ENCODE data around the gene PFDN6. TPM values are rescaled to one million over a fixed set of nuclear protein-coding genes. Genes with fewer than 3 reads are reported as not detected.
A peak's percentile ranks its signal among the peaks of the same experiment; 100 is the strongest.

Gene PFDN6
- total RNA-seq, 2 experiments from 2014 or later, result 65.4 to 96.9 TPM

GRCh38 chr6:33305052-33305451 lies 15.7 kb downstream of the PFDN6 start:
- H3K4me3 Mint-ChIP-seq, result no peak overlapping the region
- H3K4me1 Mint-ChIP-seq, result peaks cover 37% of the 10 kb centered on the region
- H3K36me3 Mint-ChIP-seq (ENCODE audit: low read depth), result peaks cover 52% of the 10 kb centered on the region
- intact Hi-C loops (cut with DNase I, micrococcal nuclease), result no loop called here
- H3K9me3 Mint-ChIP-seq (ENCODE audit: low read depth), result no peaks in the 10 kb centered on the region
- no peak for ATAC-seq
- H3K27ac Mint-ChIP-seq, result no peak overlapping the region
- CTCF ChIA-PET, result interaction anchor here (0.5 kb wide), 1 partner anchor 13 kb away, joined by 3 read pairs; the partner anchor contains the start of gene ZBTB22
- POLR2A ChIA-PET, result no interaction called here
- H3K27me3 Mint-ChIP-seq, result no peaks in the 10 kb centered on the region
- DNase-seq, result no peak

- DNase-seq, result no peak
- Mint-ChIP-seq H3K36me3 (ENCODE audit: low read depth) (peaks cover 50% of the 10 kb centered on the region), H3K4me1 (peaks cover 31% of the 10 kb centered on the region), H3K4me3 (no peak overlapping the region), H3K27ac (peak overlapping the region; percentile 66), H3K9me3 (ENCODE audit: low read depth) (no peaks in the 10 kb centered on the region), H3K27me3 (no peaks in the 10 kb centered on the region)
- intact Hi-C loops (cut with DNase I, micrococcal nuclease), result no loop called here
- no peak for ATAC-seq
- ChIA-PET CTCF (no interaction called here), POLR2A (no interaction called here)
Observed at GRCh38 chr6:33306356-33306755, 17.0 kb downstream of the PFDN6 start.

DNA sequence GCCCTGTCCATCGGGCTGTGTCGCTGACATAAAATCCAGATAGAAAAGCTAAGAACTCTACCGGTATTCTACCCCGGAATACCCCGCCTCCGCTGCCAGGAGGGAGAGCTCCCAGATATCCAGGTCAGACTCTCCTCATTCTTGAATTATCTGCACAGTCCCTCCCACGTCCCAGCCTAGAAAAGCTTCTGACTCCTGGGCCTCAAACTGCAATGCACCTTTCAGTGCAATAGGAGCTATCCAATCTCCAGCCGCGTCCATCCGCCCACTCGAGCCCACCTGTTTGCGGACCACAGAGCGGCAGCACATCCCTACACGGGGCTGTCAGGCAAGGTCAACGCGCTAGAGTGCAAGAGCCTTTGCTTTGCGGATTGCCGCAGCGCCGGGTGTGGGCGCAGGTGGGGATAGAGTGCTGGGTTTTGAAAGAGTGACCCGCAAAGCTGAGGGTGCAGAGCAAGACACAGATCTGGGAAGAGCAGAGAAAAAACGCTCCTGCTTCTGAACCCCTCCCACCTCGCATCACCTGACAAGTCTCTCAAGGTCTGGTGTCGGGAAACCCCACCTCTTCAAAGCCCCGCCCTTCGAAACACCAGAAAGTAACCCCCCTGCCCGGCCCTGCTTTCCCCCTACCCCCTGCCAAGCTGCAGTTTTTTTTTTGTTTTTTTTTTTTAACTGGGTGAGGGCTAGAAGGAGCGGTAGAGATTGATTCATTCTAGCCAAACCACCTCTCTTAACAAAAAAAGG lies 23.1 kb downstream of the PFDN6 start:
- H3K4me1 Mint-ChIP-seq, result peaks cover 52% of the 10 kb centered on the region
- H3K27ac Mint-ChIP-seq, result peak overlapping the region; percentile 98
- ChIA-PET CTCF (interaction anchor here (0.6 to 1.4 kb wide), 7 partner anchors 12 to 114 kb away, joined by 3 to 8 read pairs (median 5); partner anchors contain the start of genes RGL2, RPS18 and VPS52), POLR2A (interaction anchor here (0.6 to 1.0 kb wide), 7 partner anchors 10 to 129 kb away, joined by 3 to 9 read pairs (median 3); partner anchors contain the start of genes B3GALT4 and KIFC1)
- peak overlapping the region; percentile 99 for H3K4me3 Mint-ChIP-seq
- intact Hi-C loops (cut with DNase I, micrococcal nuclease), result loop anchor here (1.0 to 10.0 kb wide), 10 partner anchors 13 to 922 kb away; partner anchors contain the start of genes B3GALT4 (in 1 of the 2), CUTA (in 1 of the 2), HMGA1 (in 1 of the 2) and ITPR3 (in 1 of the 2)
- DNase-seq (peak; percentile 90), ATAC-seq (peak; percentile 40)
- peaks cover 39% of the 10 kb centered on the region for H3K36me3 Mint-ChIP-seq (ENCODE audit: low read depth)
- no peaks in the 10 kb centered on the region for H3K9me3 Mint-ChIP-seq (ENCODE audit: low read depth)
- H3K27me3 Mint-ChIP-seq, result no peaks in the 10 kb centered on the region

DNA sequence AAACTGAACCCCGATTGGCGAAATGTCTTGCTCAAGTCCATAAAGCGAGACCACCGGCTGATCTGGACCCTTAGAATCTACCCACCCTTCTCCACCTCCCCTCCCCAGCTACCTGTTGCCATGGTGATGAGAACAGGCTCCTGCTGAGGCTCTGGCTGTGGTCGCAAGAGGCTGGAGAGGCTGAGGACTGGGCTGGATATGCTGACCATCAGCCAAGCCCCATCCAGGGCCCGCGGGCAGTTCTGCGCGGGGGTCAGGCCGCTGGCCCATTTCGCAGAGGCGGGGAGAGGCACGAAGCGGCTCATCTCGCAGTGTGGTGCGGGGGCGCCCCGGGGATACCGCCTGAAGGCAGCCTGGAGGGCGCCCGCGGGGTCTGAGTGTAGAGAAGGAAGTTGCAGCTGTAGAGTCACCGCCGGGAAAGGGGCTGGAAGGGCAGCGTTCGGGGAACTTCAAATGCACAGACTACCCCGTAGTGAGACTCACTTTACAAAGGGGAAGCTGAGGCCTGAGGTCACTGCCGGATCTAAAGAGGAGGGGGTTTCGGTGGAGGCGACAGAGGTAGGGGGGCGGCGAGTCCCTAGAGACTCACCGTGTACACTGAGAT lies 23.8 kb downstream of the PFDN6 start:
- ChIA-PET POLR2A (interaction anchor here (0.6 to 0.9 kb wide), 2 partner anchors 11 to 36 kb away, joined by 4 to 7 read pairs; partner anchors contain the start of gene B3GALT4), CTCF (interaction anchor here (0.9 to 1.4 kb wide), 4 partner anchors 12 to 113 kb away, joined by 3 to 8 read pairs (median 4); partner anchors contain the start of genes RGL2, RPS18 and VPS52)
- Mint-ChIP-seq H3K4me3 (peak overlapping the region; percentile 99), H3K36me3 (ENCODE audit: low read depth) (peaks cover 38% of the 10 kb centered on the region), H3K27ac (peak overlapping the region; percentile 98), H3K27me3 (no peaks in the 10 kb centered on the region), H3K9me3 (ENCODE audit: low read depth) (no peaks in the 10 kb centered on the region), H3K4me1 (peaks cover 53% of the 10 kb centered on the region)
- peak; percentile 9 for ATAC-seq
- DNase-seq, result peak; percentile 79
- intact Hi-C loops (cut with DNase I, micrococcal nuclease), result loop anchor here (2.0 to 10.0 kb wide), 8 partner anchors 41 to 922 kb away; partner anchors contain the start of genes CUTA (in 1 of the 2), HMGA1 (in 1 of the 2), ITPR3 (in 1 of the 2) and PSMB8 (in 1 of the 2)

GRCh38 chr6:33313709-33314514 lies 24.5 kb downstream of the PFDN6 start, which contains the start of gene TAPBP:
Gene TAPBP (minus strand): TSS chr6:33314078. CDS start chr6:33314041, 37 bp downstream.
- POLR2A ChIA-PET, result no interaction called here

DNA sequence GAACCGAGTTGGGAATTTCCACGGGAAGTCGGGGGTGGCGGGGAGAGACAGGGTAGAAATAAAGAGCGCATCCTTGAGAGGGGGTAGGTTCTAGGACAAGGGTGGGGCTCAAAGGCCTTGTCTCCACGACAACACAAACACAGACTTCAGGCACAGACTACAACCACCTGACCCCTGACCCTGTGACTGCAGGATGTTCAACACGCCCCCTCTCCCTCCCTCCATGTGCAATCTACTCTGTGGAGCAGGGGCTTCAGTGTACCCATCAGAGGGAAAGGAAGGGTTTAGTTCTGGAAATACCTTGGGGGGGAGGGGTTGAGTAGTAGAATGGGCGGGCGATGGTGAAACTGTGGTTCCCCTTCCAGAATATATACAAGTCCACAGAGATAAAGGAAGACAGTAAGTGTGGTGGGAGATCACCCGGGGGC lies 25.1 kb downstream of the PFDN6 start:
- ChIA-PET POLR2A (no interaction called here), CTCF (no interaction called here)
- intact Hi-C loops (cut with DNase I, micrococcal nuclease), result loop anchor here (1.0 to 10.0 kb wide), 8 partner anchors 25 to 920 kb away; partner anchors contain the start of genes KIFC1 (in 2 of the 2), HMGA1 (in 1 of the 2), ITPR3 (in 1 of the 2) and PFDN6 (in 1 of the 2)
- H3K4me3 Mint-ChIP-seq, result peak overlapping the region; percentile 99
- H3K27ac Mint-ChIP-seq, result peak overlapping the region; percentile 98
- H3K27me3 Mint-ChIP-seq, result no peaks in the 10 kb centered on the region
- peaks cover 40% of the 10 kb centered on the region for H3K36me3 Mint-ChIP-seq (ENCODE audit: low read depth)
- no peaks in the 10 kb centered on the region for H3K9me3 Mint-ChIP-seq (ENCODE audit: low read depth)
- DNase-seq (peak; percentile 78), ATAC-seq (peak; percentile 48)
- H3K4me1 Mint-ChIP-seq, result peaks cover 59% of the 10 kb centered on the region

More at GRCh38 chr6:33313709-33314514, 24.5 kb downstream of the PFDN6 start, which contains the start of gene TAPBP:
- Mint-ChIP-seq H3K4me1 (peaks cover 55% of the 10 kb centered on the region), H3K36me3 (ENCODE audit: low read depth) (peaks cover 36% of the 10 kb centered on the region), H3K9me3 (ENCODE audit: low read depth) (no peaks in the 10 kb centered on the region), H3K27ac (peak within 1 kb of the TSS; percentile 98), H3K27me3 (no peaks in the 10 kb centered on the region), H3K4me3 (peak within 1 kb of the TSS; percentile 99)
- intact Hi-C loops (cut with DNase I, micrococcal nuclease), result loop anchor here (1.0 to 10.0 kb wide), 11 partner anchors 25 to 921 kb away; partner anchors contain the start of genes KIFC1 (in 2 of the 2), CUTA (in 1 of the 2), HMGA1 (in 1 of the 2) and ITPR3 (in 1 of the 2)
- ATAC-seq, result peak; percentile 48
- CTCF ChIA-PET, result interaction anchor here (1.0 kb wide), 1 partner anchor 15 kb away, joined by 3 read pairs; the partner anchor contains the start of gene RGL2
- peak; percentile 90 for DNase-seq

DNA sequence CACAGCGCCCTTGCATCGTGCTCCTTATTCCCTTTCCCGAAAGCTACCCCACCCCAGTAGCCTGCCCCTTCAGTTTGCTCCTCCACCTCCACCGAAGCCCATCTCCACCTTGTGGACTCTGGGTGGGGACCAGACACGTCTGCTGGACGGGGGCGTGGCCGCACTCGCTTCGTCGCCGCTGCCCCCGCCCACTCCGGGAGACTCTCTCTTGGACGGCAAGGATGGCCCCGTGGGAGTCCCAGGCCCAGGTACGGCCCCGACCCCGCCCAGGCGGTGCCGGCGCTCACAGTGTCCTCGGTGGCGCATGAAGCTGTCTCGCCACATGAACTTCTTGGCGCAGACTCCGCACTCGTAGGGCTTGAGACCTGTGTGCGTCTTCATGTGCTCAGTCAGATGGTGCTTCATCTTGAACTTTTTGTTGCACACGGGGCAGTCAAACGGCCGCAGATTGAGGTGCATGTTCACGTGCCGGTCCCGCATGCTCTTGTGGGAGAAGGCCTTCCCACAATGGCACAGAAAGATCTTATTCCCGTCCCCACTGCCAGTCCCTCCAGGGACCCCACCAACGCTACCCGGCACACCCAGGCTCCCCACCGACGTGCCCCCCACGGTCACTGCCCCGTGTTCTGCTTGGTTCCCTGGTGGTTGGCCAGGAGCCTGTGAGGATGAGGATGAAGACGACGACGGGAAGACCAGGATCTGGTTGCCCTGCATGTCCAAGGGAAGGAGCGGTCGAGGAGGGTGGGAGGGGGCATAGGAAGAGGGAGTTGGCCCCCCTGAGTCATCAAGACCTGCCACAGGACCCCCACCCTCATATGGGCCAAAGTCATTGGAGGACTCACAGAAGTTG lies 25.8 kb downstream of the PFDN6 start:
- peak overlapping the region; percentile 98 for H3K27ac Mint-ChIP-seq
- H3K36me3 Mint-ChIP-seq (ENCODE audit: low read depth), result peaks cover 46% of the 10 kb centered on the region
- H3K4me1 Mint-ChIP-seq, result peaks cover 65% of the 10 kb centered on the region
- H3K9me3 Mint-ChIP-seq (ENCODE audit: low read depth), result no peaks in the 10 kb centered on the region
- POLR2A ChIA-PET, result interaction anchor here (0.5 kb wide), 1 partner anchor 28 kb away, joined by 3 read pairs; no protein-coding TSS in a partner anchor
- peak overlapping the region; percentile 99 for H3K4me3 Mint-ChIP-seq
- H3K27me3 Mint-ChIP-seq, result no peaks in the 10 kb centered on the region
- DNase-seq, result peak; percentile 34
- intact Hi-C loops (cut with DNase I, micrococcal nuclease), result loop anchor here (1.0 to 10.0 kb wide), 9 partner anchors 26 to 1138 kb away; partner anchors contain the start of genes KIFC1 (in 2 of the 2), AGPAT1 (in 1 of the 2), HMGA1 (in 1 of the 2) and ITPR3 (in 1 of the 2)
- no peak for ATAC-seq
- CTCF ChIA-PET, result interaction anchor here (0.6 to 1.3 kb wide), 2 partner anchors 16 to 387 kb away, joined by 3 to 4 read pairs; no protein-coding TSS in a partner anchor

- CTCF ChIA-PET, result interaction anchor here (0.6 to 3.0 kb wide), 3 partner anchors 17 to 386 kb away, joined by 3 to 13 read pairs (median 4); partner anchors contain the start of gene RGL2
- Mint-ChIP-seq H3K4me3 (peak overlapping the region; percentile 80), H3K4me1 (peaks cover 71% of the 10 kb centered on the region)
Observed at GRCh38 chr6:33315793-33316602, 26.6 kb downstream of the PFDN6 start.

More at GRCh38 chr6:33315793-33316602, 26.6 kb downstream of the PFDN6 start:
- intact Hi-C loops (cut with DNase I, micrococcal nuclease), result loop anchor here (2.0 to 10.0 kb wide), 4 partner anchors 255 to 1139 kb away; partner anchors contain the start of genes AGPAT1 (in 1 of the 2), HMGA1 (in 1 of the 2) and RNF5 (in 1 of the 2)
- Mint-ChIP-seq H3K27ac (peak overlapping the region; percentile 31), H3K36me3 (ENCODE audit: low read depth) (peaks cover 52% of the 10 kb centered on the region), H3K9me3 (ENCODE audit: low read depth) (no peaks in the 10 kb centered on the region), H3K27me3 (no peaks in the 10 kb centered on the region)
- ATAC-seq (no peak), DNase-seq (no peak)
- POLR2A ChIA-PET, result no interaction called here

Measured in activated CD4-positive, alpha-beta T cell treated with anti-CD3 and anti-CD28 coated beads for 36 hours (primary cell).